ENCODE results near the gene CYB561D1. TPM values are rescaled to one million over a fixed set of nuclear protein-coding genes. Genes with fewer than 3 reads are reported as not detected.

CYB561D1 gene
- total and polyA plus RNA-seq, 2 of the 13 experiments (the other 11 are each of a cell fraction or from before 2014, with no cell fraction given) = 3.9 to 4.1 TPM

DNA sequence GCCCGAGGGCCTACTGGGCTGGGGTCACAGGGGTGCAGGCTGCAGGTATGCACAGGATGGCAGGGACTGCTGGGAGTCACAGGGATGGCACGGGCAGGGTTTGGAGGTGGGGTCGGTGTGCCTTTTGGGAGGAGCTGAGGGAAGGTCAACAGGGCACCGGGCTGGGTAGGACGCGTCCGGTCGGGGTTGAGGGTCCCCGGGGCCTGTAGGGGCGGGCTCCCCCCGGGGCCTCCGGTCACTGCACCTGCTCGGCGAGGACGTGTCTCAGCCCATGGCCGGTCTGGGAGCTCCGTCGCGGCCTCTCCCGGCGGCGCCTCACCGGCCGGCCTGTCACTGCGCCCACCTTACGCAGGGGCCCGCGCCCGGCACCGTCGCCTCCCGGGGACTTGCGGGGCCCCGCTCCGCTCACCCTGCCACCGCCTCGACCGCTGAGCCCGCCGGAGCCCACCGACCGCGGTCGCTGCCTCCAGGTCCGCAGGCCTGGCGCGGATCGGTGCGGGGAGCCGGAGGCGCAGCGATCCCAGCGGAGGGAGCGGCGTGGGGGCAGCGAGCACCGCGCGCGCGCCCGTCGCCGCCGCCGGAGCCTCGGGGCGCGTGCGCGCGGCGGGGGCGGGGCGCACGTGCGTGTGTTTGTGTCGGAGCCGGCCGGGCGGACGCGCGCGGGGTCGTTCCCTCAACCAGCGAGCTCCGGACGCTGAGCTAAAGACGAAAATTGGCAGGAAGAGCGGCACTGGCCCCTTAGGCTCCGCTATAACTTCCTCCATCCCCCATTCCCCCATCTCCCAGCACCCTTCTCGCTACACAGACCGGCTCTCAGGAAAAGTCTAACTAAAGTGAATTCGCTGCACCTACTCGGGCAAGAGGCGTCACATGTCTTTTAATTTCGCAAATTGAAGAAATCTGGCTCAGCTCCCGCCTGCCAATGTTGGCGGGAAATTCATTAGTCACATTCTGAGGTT, 15.6 kb downstream of the CYB561D1 start, which contains the start of gene AMIGO1:
AMIGO1 (minus strand) TSS at position 552 of the 959 bp plus-strand sequence. CDS start 815 bp downstream, outside the sequence.
- H4K20me1 ChIP-seq (ENCODE audit: insufficient read depth, low read length) = no peaks in the 10 kb centered on the region
- H2AFZ ChIP-seq (ENCODE audit: low read length) = no peak within 1 kb of the TSS
- 3% methylated on average over 8 of the region's 100 CpGs for WGBS (ENCODE audit: low lambda C conversion rate)
- FAIRE-seq = no peak
- in situ Hi-C loops (cut with HindIII; ENCODE audit: extremely low pct_ligation_motif_present, low pct_unique_long_range_greater_than_20kb) (no loop called here), intact Hi-C loops (cut with micrococcal nuclease; ENCODE audit: unreplicated experiment) (no loop called here)
- H3K4me3 ChIP-seq (replicated peaks in 1 of 3; ENCODE audit: insufficient read depth in 1 of 3, low read depth in 2 of 3, low read length in 3 of 3) = peak within 1 kb of the TSS; percentile 51 to 75 (median 54); a peak in 5 of 6 replicates
- no TSS peak for BruUV-seq (replicated peaks)
- POLR2A ChIA-PET = interaction anchor here (1.1 to 1.8 kb wide), 5 partner anchors 15 to 254 kb away, joined by 4 to 8 read pairs (median 6); partner anchors contain the start of genes ATXN7L2, CYB561D1, EPS8L3 and GNAI3
- peaks cover 0 to 18% of the 10 kb centered on the region in 2 experiments; a peak in 3 of 5 replicates for H3K27me3 ChIP-seq (ENCODE audit: control insufficient read depth in 1 of 2, insufficient read depth in 2 of 2, low read length in 2 of 2)
- ATAC-seq = peak; percentile 79
- DNase-seq (ENCODE audit: low spot score) = no peak
- peak within 1 kb of the TSS; percentile 49 for H3K9ac ChIP-seq (ENCODE audit: insufficient read depth, low read depth, low read length)
- no peaks in the 10 kb centered on the region for H3K36me3 ChIP-seq (replicated peaks in 1 of 2; ENCODE audit: control insufficient read depth in 1 of 2, insufficient read depth in 2 of 2, low read length in 2 of 2)
- peak within 1 kb of the TSS; percentile 84 for H3K4me2 ChIP-seq (ENCODE audit: low read depth, low read length)
- H3K79me2 ChIP-seq (ENCODE audit: insufficient read depth, low read length) = no peaks in the 10 kb centered on the region
- no peak within 1 kb of the TSS for H3K27ac ChIP-seq (ENCODE audit: extremely low read length, insufficient read depth, low read length)
- H3K9me3 ChIP-seq (ENCODE audit: low read length) = no peaks in the 10 kb centered on the region
- CTCF ChIA-PET (ENCODE audit: low intra/inter-chr PET ratio, low total read pairs) = no interaction called here
- peaks cover 18% of the 10 kb centered on the region for H3K4me1 ChIP-seq (ENCODE audit: insufficient read depth, low read length)
- TF ChIP-seq, protein P1, sequence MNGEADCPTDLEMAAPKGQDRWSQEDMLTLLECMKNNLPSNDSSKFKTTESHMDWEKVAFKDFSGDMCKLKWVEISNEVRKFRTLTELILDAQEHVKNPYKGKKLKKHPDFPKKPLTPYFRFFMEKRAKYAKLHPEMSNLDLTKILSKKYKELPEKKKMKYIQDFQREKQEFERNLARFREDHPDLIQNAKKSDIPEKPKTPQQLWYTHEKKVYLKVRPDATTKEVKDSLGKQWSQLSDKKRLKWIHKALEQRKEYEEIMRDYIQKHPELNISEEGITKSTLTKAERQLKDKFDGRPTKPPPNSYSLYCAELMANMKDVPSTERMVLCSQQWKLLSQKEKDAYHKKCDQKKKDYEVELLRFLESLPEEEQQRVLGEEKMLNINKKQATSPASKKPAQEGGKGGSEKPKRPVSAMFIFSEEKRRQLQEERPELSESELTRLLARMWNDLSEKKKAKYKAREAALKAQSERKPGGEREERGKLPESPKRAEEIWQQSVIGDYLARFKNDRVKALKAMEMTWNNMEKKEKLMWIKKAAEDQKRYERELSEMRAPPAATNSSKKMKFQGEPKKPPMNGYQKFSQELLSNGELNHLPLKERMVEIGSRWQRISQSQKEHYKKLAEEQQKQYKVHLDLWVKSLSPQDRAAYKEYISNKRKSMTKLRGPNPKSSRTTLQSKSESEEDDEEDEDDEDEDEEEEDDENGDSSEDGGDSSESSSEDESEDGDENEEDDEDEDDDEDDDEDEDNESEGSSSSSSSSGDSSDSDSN (CRISPR knock-in tag; IDR thresholded peaks at IDR 0.05) = peak; percentile 73; the same call in 1 of the 2 replicates
- TF ChIP-seq KDM4B (CRISPR knock-in tag; IDR thresholded peaks at IDR 0.05) (no peak), RNF2 (conservative IDR thresholded peaks at IDR 0.05; ENCODE audit: low read depth) (0 out of 2 replicates have a peak, but pooled peaks have one; percentile 30), ZNF205 (CRISPR knock-in tag; IDR thresholded peaks at IDR 0.05) (no peak), PHF8 (CRISPR knock-in tag; IDR thresholded peaks at IDR 0.05) (0 out of 2 replicates have a peak, but pooled peaks have one; percentile 35), ZNF441 (CRISPR knock-in tag; IDR thresholded peaks at IDR 0.05; ENCODE audit: borderline replicate concordance) (0 out of 2 replicates have a peak, but pooled peaks have one; percentile 20), BHLHE40 (IDR thresholded peaks at IDR 0.05; ENCODE audit: low read length) (peak; percentile 78), MAZ (IDR thresholded peaks at IDR 0.05; ENCODE audit: borderline replicate concordance, low read depth, low read length) (no peak), MAZ (CRISPR knock-in tag; IDR thresholded peaks at IDR 0.05; ENCODE audit: low read depth) (0 out of 2 replicates have a peak, but pooled peaks have one; percentile 25), YEATS4 (CRISPR knock-in tag; IDR thresholded peaks at IDR 0.05; ENCODE audit: borderline replicate concordance) (no peak)
- TF ChIP-seq, protein P2, sequence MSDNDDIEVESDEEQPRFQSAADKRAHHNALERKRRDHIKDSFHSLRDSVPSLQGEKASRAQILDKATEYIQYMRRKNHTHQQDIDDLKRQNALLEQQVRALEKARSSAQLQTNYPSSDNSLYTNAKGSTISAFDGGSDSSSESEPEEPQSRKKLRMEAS (IDR thresholded peaks at IDR 0.05) = peak; percentile 69
- TF ChIP-seq, protein P3, sequence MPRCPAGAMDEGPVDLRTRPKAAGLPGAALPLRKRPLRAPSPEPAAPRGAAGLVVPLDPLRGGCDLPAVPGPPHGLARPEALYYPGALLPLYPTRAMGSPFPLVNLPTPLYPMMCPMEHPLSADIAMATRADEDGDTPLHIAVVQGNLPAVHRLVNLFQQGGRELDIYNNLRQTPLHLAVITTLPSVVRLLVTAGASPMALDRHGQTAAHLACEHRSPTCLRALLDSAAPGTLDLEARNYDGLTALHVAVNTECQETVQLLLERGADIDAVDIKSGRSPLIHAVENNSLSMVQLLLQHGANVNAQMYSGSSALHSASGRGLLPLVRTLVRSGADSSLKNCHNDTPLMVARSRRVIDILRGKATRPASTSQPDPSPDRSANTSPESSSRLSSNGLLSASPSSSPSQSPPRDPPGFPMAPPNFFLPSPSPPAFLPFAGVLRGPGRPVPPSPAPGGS (CRISPR knock-in tag; IDR thresholded peaks at IDR 0.05) = peak; percentile 31; the same call in 1 of the 2 replicates
- TF ChIP-seq, protein P4, sequence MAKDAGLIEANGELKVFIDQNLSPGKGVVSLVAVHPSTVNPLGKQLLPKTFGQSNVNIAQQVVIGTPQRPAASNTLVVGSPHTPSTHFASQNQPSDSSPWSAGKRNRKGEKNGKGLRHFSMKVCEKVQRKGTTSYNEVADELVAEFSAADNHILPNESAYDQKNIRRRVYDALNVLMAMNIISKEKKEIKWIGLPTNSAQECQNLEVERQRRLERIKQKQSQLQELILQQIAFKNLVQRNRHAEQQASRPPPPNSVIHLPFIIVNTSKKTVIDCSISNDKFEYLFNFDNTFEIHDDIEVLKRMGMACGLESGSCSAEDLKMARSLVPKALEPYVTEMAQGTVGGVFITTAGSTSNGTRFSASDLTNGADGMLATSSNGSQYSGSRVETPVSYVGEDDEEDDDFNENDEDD (CRISPR knock-in tag; IDR thresholded peaks at IDR 0.05; ENCODE audit: borderline replicate concordance) = peak; percentile 50; the same call in 1 of the 2 replicates
- TF ChIP-seq, protein P5, sequence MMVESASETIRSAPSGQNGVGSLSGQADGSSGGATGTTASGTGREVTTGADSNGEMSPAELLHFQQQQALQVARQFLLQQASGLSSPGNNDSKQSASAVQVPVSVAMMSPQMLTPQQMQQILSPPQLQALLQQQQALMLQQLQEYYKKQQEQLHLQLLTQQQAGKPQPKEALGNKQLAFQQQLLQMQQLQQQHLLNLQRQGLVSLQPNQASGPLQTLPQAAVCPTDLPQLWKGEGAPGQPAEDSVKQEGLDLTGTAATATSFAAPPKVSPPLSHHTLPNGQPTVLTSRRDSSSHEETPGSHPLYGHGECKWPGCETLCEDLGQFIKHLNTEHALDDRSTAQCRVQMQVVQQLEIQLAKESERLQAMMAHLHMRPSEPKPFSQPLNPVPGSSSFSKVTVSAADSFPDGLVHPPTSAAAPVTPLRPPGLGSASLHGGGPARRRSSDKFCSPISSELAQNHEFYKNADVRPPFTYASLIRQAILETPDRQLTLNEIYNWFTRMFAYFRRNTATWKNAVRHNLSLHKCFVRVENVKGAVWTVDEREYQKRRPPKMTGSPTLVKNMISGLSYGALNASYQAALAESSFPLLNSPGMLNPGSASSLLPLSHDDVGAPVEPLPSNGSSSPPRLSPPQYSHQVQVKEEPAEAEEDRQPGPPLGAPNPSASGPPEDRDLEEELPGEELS (CRISPR knock-in tag; IDR thresholded peaks at IDR 0.05) = no peak
